Stimulated activated CD4-positive, alpha-beta T cell treated with anti-CD3 and anti-CD28 coated beads, Interleukin-15, amount 100 ng/mL, for 48 hours (primary cell): ENCODE data around the gene EBF3.

Experiments used
- DNase-seq, 2 donors: peaks; one replicate each; pipeline ENCODE4 v3.0.0-alpha.2; 2020; ENCODE audit warnings: low read depth in 2 of 2

EBF3 gene

DNA sequence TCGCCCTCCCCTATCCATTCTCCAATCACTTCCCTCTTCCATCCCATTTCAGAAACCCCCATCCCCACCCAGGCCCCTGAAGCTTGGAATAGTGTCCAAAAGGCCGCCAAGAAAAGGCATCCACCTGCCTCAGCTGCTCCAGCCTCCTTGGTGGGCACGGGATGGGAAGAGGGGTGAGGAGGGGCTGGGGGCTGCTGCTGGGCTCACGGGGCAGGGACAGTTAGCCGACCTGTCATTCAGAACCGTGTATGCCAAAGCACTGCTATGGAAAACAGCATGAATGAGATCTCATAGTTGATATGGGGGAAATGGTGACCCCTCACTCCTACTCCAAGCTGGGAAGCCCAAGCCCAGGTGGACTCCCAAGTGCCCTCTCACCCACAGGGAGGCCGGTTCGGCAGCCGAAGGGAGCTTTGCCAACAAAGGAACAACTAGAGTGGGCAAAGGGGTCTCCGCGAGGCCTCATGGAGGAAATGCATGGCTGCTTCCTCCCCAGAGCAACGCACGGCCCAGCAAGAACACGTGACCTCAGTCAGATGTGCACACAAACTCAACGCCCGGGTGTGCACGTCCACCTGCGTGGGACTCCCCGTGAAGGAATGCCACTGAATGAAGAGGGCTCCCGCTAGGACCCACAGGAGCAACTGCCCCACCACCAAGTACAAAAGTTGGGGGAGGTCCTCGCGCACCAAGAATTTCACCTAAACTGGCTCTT lies 52.5 kb downstream of the EBF3 start:
- DNase-seq = no peak

DNA sequence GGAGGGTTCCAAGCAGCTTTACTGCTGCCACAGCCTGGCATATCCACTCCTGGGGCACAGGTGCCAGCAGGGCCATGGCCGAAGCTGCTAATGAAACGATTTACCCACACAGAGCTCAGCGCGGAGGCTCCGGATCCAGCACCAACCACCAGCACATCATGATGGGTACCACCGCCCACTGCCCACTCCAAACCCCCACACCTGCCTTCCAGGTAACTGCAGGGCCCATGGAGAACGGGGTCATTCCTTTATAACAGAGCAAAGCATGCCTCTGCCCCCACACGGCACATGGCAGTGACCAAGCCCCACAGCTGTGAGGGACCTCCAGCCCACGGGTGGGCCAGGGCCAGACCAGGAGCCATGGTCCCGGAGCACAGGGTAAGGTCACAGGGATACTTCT lies 53.2 kb downstream of the EBF3 start:
- no peak for DNase-seq

GRCh38 chr10:129909531-129910256 lies 54.4 kb downstream of the EBF3 start:
- no peak for DNase-seq

- DNase-seq = no peak
Observed at GRCh38 chr10:129909080-129909479, 55.0 kb downstream of the EBF3 start.

DNA sequence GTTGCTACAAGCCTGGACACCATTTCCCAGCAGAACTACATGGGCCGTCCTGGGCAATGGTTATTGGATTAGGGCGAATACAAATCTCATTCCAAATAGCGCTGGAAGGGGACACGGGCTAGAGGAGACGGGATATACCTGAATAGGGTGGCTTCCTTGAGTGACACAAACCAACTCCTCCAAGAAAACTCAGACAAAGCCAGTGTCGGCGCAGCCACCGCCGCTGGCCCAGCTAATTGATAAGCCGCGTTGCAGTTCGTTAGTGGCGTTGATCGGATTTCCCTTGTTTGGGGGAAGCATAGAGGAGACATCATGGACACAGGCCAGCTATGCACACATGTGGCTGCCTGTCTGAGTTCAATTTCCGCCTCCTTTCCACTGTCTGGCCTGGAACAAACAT lies 55.7 kb downstream of the EBF3 start:
- no peak for DNase-seq

GRCh38 chr10:129905553-129905952 lies 58.5 kb downstream of the EBF3 start:
- no peak for DNase-seq

DNA sequence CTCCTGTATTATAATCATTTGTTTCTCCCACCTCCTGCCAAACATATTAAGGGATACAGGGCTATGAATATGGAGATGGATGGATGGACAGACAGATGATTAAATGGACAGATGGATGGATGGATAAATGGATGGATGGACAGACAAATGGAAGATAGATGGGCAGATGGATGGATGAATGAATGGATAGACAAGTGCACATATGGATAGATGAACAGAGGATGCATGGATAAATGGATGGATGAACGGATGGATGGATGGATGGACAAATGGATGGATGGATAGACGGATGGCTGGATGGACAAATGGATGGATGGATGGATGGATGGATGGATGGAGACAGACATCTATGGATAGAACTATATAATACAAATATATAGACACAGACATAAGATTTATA lies 59.8 kb downstream of the EBF3 start:
- no peak for DNase-seq

- DNase-seq = no peak
Observed at GRCh38 chr10:129901389-129902006, 62.6 kb downstream of the EBF3 start.

DNA sequence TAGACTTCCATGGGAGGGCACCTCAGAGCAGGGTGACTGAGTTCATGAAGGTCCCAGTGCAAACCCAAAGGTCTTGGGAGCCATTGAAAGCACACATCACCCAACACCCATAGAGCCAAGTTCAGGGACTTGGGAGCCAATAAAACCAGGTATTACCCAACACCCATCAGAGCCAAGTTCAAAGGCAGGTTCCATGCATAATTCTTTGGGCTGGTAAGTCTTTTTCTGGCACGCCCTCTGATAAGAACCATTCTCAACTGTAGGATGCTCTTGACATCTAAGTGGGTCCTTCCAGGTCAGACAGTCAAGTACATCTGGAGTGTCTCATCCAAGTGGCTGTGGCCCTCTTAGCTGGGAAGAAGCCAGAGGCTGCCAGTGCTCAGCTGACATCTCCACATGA lies 63.2 kb downstream of the EBF3 start:
- no peak for DNase-seq

- DNase-seq = no peak
Observed at GRCh38 chr10:129899276-129900130, 64.6 kb downstream of the EBF3 start.

GRCh38 chr10:129898706-129899268 lies 65.3 kb downstream of the EBF3 start:
- DNase-seq = no peak

GRCh38 chr10:129897871-129898626 lies 66.0 kb downstream of the EBF3 start:
- DNase-seq = no peak

DNA sequence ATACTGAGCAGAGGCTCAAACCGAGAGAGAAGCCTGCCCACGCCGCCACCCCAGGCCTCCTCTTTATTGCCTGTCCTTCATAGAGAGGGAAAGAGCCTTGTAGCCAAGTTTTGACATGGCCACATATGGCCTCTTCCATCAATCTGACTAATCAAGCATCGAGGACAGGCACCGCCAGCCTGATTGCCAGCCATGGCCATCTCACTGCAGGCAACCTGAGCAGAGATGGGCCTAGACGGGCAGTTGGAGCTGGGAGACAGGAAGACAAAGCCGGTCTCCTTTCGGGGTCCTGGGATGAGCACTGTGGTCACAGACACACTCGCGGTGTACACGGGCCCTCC lies 67.2 kb downstream of the EBF3 start:
- no peak for DNase-seq

- DNase-seq = no peak
Observed at GRCh38 chr10:129896136-129896859, 67.8 kb downstream of the EBF3 start.

GRCh38 chr10:129895811-129896135 lies 68.3 kb downstream of the EBF3 start:
- no peak for DNase-seq

DNA sequence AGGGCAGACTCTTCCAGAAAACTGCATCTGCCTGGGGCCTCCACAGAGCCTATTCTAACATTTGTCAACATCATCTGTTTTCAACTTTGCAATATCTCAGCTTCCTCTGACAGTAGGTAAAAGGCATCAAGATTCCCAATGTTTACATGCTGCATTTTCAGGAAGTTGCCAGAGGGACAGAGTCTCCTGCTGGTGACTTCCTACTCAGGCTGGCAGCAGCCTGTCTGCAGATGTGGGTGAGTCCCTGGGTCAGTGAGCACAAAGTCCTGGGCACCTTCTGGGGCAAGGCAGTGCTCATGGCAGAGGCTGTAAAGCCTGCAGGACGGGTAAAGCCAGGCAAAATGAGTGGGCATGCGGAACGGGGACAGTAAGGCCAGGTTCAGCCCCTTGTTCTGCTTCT lies 69.4 kb downstream of the EBF3 start:
- no peak for DNase-seq

GRCh38 chr10:129893104-129894089 lies 70.7 kb downstream of the EBF3 start:
- no peak for DNase-seq

- DNase-seq = no peak
Observed at GRCh38 chr10:129892548-129893052, 71.5 kb downstream of the EBF3 start.

DNA sequence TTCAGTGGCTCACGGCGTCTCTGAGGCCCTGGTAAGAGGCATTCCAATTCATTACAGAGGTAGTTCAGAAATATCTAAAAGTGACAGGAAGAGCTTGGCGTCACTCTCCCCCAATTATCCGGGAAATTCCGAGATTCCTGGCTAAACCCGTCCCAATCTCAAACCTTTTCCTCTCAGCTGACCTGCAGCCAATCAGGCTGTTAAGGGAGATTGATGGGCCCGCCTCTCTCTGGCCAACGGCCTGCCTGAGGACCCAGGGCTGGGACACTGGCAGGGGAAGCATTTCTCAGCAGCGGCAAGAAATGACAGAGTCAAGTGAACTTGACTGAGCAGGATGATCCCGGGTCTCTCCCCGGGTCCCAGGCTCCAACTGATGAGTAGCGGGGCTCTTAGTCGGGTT lies 72.3 kb downstream of the EBF3 start:
- no peak for DNase-seq
